Urothelium cell line (cell line): Measurements from ENCODE around the gene MSANTD2.

Experiments used
- DNase-seq: peaks from one replicate; pipeline ENCODE4 v3.0.0; 2011; ENCODE audit warnings: low spot score, mixed read lengths
- FAIRE-seq: peaks from 2 replicates; lab custom pipeline; 2011; peaks lifted over from hg19 to GRCh38; lab: Jason Lieb, UNC

The MSANTD2 gene

GRCh38 chr11:124738713-124739478, 61.3 kb downstream of the MSANTD2 start:
- FAIRE-seq (no peak), DNase-seq (no peak)

- DNase-seq = no peak
- FAIRE-seq = no peak
These were observed 62.4 kb downstream of the MSANTD2 start for GRCh38 chr11:124737638-124738305.

- DNase-seq (no peak), FAIRE-seq (no peak)
These were observed 63.5 kb downstream of the MSANTD2 start for GRCh38 chr11:124736736-124737135.

GRCh38 chr11:124732230-124732629, 68.0 kb downstream of the MSANTD2 start:
- DNase-seq (no peak), FAIRE-seq (no peak)

GRCh38 chr11:124729571-124729970, 70.6 kb downstream of the MSANTD2 start:
- DNase-seq (no peak), FAIRE-seq (no peak)

GRCh38 chr11:124728134-124728533, 72.1 kb downstream of the MSANTD2 start:
- no peak for DNase-seq
- FAIRE-seq = no peak

- FAIRE-seq = no peak
- no peak for DNase-seq
These were observed 72.7 kb downstream of the MSANTD2 start for GRCh38 chr11:124727474-124727873.

- no peak for FAIRE-seq
- DNase-seq = no peak
These were observed 74.5 kb downstream of the MSANTD2 start for GRCh38 chr11:124725719-124726105.

GRCh38 chr11:124724979-124725718, 75.1 kb downstream of the MSANTD2 start:
- no peak for FAIRE-seq
- DNase-seq = no peak

GRCh38 chr11:124722176-124722575, 78.0 kb downstream of the MSANTD2 start:
- FAIRE-seq = no peak
- DNase-seq = no peak

GRCh38 chr11:124719534-124719933, 80.7 kb downstream of the MSANTD2 start:
- FAIRE-seq (no peak), DNase-seq (no peak)

GRCh38 chr11:124718801-124719200, 81.4 kb downstream of the MSANTD2 start:
- no peak for FAIRE-seq
- no peak for DNase-seq

- DNase-seq = peak; percentile 30
- FAIRE-seq = no peak
These were observed 82.2 kb downstream of the MSANTD2 start for GRCh38 chr11:124717786-124718651.

- no peak for FAIRE-seq
- no peak for DNase-seq
These were observed 82.8 kb downstream of the MSANTD2 start for GRCh38 chr11:124717421-124717785.

- FAIRE-seq (no peak), DNase-seq (no peak)
These were observed 83.6 kb downstream of the MSANTD2 start for GRCh38 chr11:124716591-124716990.
